Transverse colon (tissue), 3 donors: ENCODE measurements around the gene SRSF3.

Experiments used
- POLR2A ChIP-seq: fragments of 450-650 bp; IDR thresholded peaks from one replicate; pipeline ENCODE4 v1.6.1; 2016; ENCODE audit warnings: antibody characterized with exemption, mild to moderate bottlenecking, moderate library complexity
- POLR2AphosphoS5 ChIP-seq, 3 donors: sonication (generic); formaldehyde crosslinking; IDR thresholded peaks; one replicate each; pipeline ENCODE4 v1.6.1; 2016; ENCODE audit warnings: antibody characterized with exemption in 3 of 3

DNA sequence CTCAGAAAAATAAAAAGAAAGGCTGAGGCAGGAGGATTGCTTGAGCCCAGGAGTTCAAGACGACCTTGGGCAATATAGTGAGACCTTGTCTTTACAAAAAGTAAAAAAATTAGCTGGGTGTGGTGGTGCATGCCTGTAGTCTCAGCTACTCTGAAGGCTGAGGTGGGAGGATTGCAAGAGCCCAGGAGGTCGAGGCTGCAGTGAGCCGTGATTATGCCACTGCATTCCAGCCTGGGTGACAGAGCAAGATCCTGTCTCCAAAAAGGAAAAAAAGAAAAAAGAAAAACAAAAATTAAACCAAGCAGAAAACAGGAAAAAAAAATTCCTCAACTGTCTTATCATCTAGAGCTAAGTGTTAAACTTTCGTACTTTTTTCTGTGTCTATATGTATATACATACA lies 12.4 kb upstream of the SRSF3 start:
- no peak for TF ChIP-seq POLR2AphosphoS5 (IDR thresholded peaks at IDR 0.05)
- no peak for TF ChIP-seq POLR2A
